A673 (cell line): ENCODE data around the gene UBA7.

Experiments used
- EZH2 ChIP-seq: fragments of 200-600 bp; sonication (generic); IDR thresholded peaks from 2 replicates; pipeline ENCODE4 v1.6.1; 2017; ENCODE audit warnings: borderline replicate concordance, low read depth, mild to moderate bottlenecking, mixed read lengths, antibody characterized with exemption, low read length; ENCODE audit not compliant: poor library complexity, severe bottlenecking
- TF ChIP-seq, protein P1 (sequence below): fragments of 300-800, 200-600 bp; sonication (generic); conservative IDR thresholded peaks from 2 replicates; pipeline ENCODE4 v1.5.1; 2017; ENCODE audit warnings: low read depth, mild to moderate bottlenecking, antibody characterized with exemption, low read length, moderate library complexity, mixed read lengths

DNA sequence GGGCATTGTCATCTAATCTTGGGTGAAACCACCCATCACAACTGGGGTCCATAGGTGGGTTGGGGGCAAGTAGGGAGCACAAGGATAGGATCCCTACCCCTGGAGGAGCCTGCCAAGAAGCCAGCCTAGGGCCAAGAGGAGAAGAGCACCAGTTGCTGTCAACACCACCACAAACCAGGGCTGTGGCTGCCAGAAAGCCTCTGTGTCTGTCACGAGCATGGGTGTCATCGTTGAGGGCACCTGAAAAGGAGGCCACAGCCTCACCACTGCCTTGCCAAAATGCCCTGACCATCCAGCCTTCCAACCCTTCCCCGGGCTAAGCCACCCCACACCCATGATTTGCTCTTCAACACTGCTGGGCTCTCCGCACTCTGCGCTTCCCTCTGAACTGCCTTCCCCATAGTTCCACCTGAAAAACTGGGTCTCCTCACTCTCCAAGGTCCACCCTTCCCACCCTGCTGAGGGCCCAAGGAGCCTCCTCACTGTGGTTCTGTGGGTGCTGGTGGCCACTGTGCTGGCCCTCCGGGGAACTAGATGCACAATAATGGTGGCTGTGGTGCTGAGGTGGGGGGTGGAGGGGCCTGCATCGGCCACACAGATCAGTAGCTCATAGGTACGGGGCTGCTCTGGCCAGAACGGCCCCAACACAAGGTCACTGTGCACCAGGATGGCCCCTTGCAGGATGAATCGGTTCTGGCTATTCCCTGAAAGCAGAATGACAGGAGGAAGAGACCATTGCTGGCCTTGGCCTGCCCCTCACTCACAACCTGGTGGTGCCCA, 21.2 kb downstream of the UBA7 start:
- TF ChIP-seq, protein P1, sequence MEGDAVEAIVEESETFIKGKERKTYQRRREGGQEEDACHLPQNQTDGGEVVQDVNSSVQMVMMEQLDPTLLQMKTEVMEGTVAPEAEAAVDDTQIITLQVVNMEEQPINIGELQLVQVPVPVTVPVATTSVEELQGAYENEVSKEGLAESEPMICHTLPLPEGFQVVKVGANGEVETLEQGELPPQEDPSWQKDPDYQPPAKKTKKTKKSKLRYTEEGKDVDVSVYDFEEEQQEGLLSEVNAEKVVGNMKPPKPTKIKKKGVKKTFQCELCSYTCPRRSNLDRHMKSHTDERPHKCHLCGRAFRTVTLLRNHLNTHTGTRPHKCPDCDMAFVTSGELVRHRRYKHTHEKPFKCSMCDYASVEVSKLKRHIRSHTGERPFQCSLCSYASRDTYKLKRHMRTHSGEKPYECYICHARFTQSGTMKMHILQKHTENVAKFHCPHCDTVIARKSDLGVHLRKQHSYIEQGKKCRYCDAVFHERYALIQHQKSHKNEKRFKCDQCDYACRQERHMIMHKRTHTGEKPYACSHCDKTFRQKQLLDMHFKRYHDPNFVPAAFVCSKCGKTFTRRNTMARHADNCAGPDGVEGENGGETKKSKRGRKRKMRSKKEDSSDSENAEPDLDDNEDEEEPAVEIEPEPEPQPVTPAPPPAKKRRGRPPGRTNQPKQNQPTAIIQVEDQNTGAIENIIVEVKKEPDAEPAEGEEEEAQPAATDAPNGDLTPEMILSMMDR, result no peak
- TF ChIP-seq EZH2, result no peak
